ENCODE data around the gene CAPN12.
A peak's percentile ranks its signal among the peaks of the same experiment; 100 is the strongest.
"Not testable (repeated sequence)": the region's sequence is repeated elsewhere in the genome, so short reads cannot be mapped to it uniquely, and the experiment has no call there.

The CAPN12 gene

DNA sequence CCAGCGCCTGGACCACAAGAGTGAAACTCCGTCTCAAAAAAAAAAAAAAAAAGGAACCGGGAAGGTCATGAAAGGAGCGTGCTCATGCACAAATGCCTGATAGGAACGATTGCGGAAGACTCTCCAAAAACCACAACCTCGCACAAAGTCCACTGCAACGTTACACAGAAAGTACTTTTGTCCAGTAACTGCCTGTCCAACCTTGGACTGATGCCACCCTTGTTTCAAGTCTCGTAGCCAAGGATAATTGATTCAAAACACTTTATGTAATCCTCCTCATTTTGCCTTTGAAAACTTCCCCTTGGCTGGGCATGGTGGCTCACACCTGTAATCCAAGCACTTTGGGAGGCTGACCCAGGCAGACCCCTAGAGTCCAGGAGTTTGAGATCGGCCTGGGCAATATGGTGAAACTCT, 15.3 kb upstream of the CAPN12 start:
- peak overlapping the region; percentile 45 for H3K27ac Mint-ChIP-seq
- H3K27me3 Mint-ChIP-seq, result no peaks in the 10 kb centered on the region
- H3K4me3 Mint-ChIP-seq, result no peak overlapping the region
- intact Hi-C loops (cut with micrococcal nuclease), result no loop called here
- peaks cover 18% of the 10 kb centered on the region for H3K4me1 Mint-ChIP-seq (ENCODE audit: low read depth)
- no peaks in the 10 kb centered on the region for H3K9me3 Mint-ChIP-seq
- no peaks in the 10 kb centered on the region for H3K36me3 Mint-ChIP-seq (ENCODE audit: low read depth)

DNA sequence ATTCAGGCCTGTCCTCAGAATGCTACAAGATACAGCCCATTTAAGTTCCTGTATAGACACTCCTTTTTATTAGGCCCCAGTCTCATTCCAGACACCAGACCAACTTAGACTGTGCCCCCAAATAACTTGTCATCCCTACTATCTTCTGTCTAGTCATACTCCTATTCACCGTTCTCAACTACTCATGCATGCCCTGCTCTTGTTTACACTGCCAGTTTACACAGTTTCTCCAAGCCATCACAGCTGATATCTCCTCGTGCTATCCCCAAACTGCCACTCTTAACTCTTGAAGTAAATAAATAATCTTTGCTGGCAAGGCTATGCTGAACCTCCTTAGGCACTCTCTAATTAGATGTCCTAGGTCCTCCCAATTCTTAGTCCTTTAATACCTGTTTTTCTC, 9.9 kb upstream of the CAPN12 start:
- intact Hi-C loops (cut with micrococcal nuclease); H3K36me3 Mint-ChIP-seq (ENCODE audit: low read depth): not testable (repeated sequence)

DNA sequence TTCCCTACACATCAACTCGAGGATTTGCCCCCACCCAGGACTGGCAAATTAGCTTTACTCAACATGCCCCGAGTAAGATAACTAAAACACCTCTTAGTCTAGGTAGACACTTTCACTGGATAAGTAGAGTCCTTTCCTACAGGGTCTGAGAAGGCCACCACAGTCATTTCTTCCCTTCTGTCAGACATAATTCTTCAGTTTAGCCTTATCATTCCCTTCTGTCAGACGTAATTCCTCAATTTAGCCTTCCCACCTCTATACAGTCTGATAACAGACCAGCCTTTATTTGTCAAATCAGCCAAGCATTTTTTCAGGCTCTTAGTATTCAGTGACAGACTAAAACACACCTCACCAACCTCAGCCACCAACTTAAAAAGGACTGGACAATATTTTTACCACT, 9.5 kb upstream of the CAPN12 start:
- intact Hi-C loops (cut with micrococcal nuclease); H3K36me3 Mint-ChIP-seq (ENCODE audit: low read depth); H3K4me1 Mint-ChIP-seq (ENCODE audit: low read depth); H3K4me3 Mint-ChIP-seq; H3K9me3 Mint-ChIP-seq; H3K27ac Mint-ChIP-seq: not testable (repeated sequence)
- peaks cover 16% of the 10 kb centered on the region for H3K27me3 Mint-ChIP-seq

More for the DNA sequence above, 9.9 kb upstream of the CAPN12 start:
- H3K27me3 Mint-ChIP-seq, result peaks cover 16% of the 10 kb centered on the region
- H3K4me3 Mint-ChIP-seq; H3K4me1 Mint-ChIP-seq (ENCODE audit: low read depth); H3K9me3 Mint-ChIP-seq; H3K27ac Mint-ChIP-seq: not testable (repeated sequence)

DNA sequence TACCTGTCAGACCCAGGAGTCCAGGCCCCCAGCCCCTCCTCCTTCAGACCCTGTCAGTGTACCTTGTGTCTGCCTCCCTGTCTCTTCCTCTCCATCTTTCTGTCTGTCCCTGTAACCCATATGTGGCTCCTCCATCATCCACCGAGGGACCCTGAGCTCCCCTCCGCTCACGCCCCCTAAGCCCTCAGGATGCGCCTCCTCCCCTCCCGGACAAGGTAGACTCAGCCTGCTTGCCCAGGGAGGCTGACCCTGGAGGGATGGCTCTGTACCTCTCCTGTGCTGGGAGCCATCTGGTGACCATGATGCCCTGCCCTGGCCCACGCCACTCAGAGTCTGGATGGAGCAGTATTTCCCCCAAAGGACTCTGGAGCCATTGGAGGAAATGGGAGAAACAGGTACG, 1.0 kb upstream of the CAPN12 start:
- H3K4me1 Mint-ChIP-seq (ENCODE audit: low read depth), result no peaks in the 10 kb centered on the region

DNA sequence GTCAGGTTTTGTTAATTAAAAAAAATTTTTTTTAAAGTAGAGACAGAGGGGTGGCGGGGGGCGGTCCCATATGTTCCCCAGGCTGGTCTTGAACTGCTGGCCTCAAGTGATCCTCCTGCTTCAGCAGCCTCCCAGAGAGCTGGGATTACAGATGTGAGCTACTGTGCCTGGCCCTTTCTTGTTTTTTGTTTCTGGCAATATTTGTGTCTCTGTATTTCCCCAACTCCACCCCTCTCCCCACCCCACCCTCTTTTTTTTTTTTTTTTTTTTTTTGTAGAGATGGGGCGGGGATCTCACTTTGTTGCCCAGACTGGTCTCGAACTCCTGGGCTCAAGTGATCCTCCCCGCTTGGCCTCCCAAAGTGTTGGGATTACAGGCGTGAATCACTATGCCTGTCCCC, 600 bp upstream of the CAPN12 start:
- no peak overlapping the region for H3K27ac Mint-ChIP-seq
- H3K36me3 Mint-ChIP-seq (ENCODE audit: low read depth), result no peaks in the 10 kb centered on the region
- peaks cover 20% of the 10 kb centered on the region for H3K27me3 Mint-ChIP-seq
- H3K4me1 Mint-ChIP-seq (ENCODE audit: low read depth), result no peaks in the 10 kb centered on the region
- no peak overlapping the region for H3K4me3 Mint-ChIP-seq
- H3K9me3 Mint-ChIP-seq, result no peaks in the 10 kb centered on the region
- intact Hi-C loops (cut with micrococcal nuclease), result no loop called here

More for the DNA sequence above, 1.0 kb upstream of the CAPN12 start:
- H3K27ac Mint-ChIP-seq, result no peak overlapping the region
- H3K4me3 Mint-ChIP-seq, result no peak overlapping the region
- H3K36me3 Mint-ChIP-seq (ENCODE audit: low read depth), result no peaks in the 10 kb centered on the region
- no peaks in the 10 kb centered on the region for H3K9me3 Mint-ChIP-seq
- H3K27me3 Mint-ChIP-seq, result peaks cover 23% of the 10 kb centered on the region
- intact Hi-C loops (cut with micrococcal nuclease), result no loop called here

DNA sequence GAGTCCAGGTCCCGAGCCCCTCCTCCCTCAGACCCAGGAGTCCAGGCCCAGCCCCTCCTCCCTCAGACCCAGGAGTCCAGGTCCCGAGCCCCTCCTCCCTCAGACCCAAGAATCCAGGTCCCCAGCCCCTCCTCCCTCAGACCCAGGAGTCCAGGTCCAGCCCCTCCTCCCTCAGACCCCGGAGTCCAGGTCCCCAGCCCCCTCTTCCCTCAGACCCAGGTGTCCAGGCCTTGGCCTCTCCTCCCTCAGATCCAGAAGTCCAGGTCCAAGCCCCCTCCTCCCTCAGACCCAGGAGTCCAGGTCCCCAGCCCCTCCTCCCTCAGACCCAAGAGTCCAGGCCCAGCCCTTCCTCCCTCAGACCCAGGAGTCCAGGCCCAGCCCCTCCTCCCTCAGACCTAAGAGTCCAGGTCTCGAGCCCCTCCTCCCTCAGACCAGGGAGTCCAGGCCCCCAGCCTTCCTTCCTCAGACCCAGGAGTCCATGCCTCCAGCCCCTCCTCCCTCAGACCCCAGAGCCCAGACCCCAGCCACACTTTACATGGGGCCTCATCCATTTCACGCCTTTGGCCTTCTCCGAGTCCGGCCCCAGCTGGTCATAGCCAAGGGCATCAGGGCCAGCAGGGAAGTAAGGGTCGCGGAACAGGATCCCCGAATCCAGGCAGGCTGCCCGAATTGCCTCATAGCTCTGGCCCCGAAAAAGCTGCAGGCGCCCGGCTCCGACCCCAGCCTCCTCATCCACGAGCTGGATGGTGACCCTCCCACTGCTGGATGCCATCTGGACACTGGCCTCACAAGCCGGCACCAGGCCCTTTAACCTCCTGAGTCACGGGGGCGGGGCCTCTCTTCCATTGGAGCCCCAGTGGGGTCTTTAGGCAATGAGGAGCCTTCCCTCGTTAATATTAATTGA, 628 bp downstream of the CAPN12 start:
- no peaks in the 10 kb centered on the region for H3K9me3 Mint-ChIP-seq
- H3K4me1 Mint-ChIP-seq (ENCODE audit: low read depth), result peaks cover 8% of the 10 kb centered on the region
- intact Hi-C loops (cut with micrococcal nuclease), result no loop called here
- H3K36me3 Mint-ChIP-seq (ENCODE audit: low read depth), result no peaks in the 10 kb centered on the region
- H3K27ac Mint-ChIP-seq, result no peak overlapping the region
- no peak overlapping the region for H3K4me3 Mint-ChIP-seq
- H3K27me3 Mint-ChIP-seq, result peaks cover 18% of the 10 kb centered on the region

DNA sequence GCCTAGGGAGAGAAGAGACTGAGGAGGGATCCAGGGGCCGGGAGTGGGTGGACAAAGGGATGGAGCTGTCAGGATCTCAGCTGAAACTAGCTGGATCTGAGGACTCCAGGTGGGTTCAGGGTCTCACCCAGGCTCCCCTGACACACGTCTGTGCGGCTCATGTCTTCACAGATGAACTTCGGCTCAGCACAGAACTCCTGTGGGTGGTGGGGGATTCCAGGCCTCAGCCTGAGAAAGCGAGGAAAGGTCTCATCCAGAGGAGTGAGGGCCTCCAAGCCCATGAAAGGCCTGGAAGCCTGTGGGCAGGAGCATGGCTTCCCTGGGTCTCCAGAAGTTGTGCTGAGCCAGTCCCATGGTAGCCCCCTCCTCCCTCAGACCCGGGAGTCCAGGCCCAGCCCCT, 1.4 kb downstream of the CAPN12 start:
- peaks cover 9% of the 10 kb centered on the region for H3K4me1 Mint-ChIP-seq (ENCODE audit: low read depth)
- H3K9me3 Mint-ChIP-seq, result no peaks in the 10 kb centered on the region
- H3K4me3 Mint-ChIP-seq, result no peak overlapping the region
- H3K27ac Mint-ChIP-seq, result no peak overlapping the region
- intact Hi-C loops (cut with micrococcal nuclease), result no loop called here
- H3K27me3 Mint-ChIP-seq, result peaks cover 26% of the 10 kb centered on the region
- H3K36me3 Mint-ChIP-seq (ENCODE audit: low read depth), result no peaks in the 10 kb centered on the region

DNA sequence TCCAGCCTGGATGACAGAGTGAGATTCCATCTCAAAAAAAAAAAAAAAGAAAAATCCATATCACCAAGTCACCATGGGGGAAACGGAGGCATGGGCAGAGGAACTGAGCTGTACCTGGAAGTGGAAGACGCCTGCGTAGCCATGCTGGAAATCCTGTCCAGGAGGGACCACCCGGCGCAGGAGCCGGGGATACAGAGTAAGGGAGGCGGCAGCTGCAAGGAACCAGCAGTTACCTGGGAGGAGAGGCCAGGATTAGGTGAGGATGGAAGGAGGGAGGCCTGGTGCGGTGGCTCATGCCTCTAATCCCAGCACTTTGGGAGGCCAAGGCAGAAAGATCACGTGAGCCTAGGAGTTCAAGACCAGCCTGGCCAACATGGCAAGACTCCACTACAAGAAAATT, 2.0 kb downstream of the CAPN12 start:
- Mint-ChIP-seq H3K27ac (no peak overlapping the region), H3K4me3 (no peak overlapping the region), H3K27me3 (peaks cover 32% of the 10 kb centered on the region), H3K36me3 (ENCODE audit: low read depth) (no peaks in the 10 kb centered on the region), H3K4me1 (ENCODE audit: low read depth) (peaks cover 15% of the 10 kb centered on the region), H3K9me3 (no peaks in the 10 kb centered on the region)
- intact Hi-C loops (cut with micrococcal nuclease), result no loop called here

DNA sequence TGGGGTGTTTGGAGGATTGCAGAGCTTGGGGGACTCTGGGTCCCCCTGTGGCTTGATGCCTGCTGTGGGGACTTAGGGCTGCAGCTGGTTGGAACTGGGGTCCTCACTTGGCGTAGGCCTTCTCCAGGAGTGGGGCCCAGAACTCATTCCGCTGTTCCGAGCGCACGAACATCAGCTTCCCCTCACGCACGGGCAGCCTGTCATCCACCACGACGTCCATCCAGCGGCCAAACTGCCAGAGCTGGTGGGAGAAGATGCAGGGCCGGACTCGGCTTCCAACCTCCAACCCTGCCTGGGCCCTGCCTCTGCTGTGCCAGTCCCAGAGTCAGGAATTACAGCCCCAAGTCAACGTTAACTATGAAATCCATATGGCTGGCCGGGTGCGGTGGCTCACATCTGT, 2.6 kb downstream of the CAPN12 start:
- Mint-ChIP-seq H3K4me1 (ENCODE audit: low read depth) (peaks cover 19% of the 10 kb centered on the region), H3K27ac (no peak overlapping the region), H3K27me3 (peaks cover 35% of the 10 kb centered on the region), H3K36me3 (ENCODE audit: low read depth) (no peaks in the 10 kb centered on the region), H3K4me3 (no peak overlapping the region), H3K9me3 (no peaks in the 10 kb centered on the region)
- intact Hi-C loops (cut with micrococcal nuclease), result no loop called here

DNA sequence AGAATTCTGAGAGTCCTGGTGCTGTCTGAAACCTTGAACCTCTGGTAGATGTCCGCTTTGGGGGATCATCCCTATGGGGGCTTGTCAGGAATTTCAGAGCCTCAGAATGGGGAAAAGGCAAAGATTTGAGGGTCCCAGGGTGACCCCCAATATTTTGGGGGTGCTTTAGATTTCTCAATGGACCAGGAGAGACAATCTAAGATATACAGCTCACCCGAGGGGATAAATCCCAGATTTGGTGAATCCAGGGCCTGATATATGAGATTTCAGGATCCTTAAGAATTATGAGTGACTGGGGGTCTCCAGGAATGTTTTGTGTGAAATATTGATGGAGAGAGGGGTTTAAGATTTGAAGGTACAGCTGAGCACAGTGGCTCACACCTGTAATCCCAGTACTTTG, 3.3 kb downstream of the CAPN12 start:
- H3K4me3 Mint-ChIP-seq, result no peak overlapping the region
- peaks cover 37% of the 10 kb centered on the region for H3K27me3 Mint-ChIP-seq
- H3K27ac Mint-ChIP-seq, result no peak overlapping the region
- H3K9me3 Mint-ChIP-seq, result no peaks in the 10 kb centered on the region
- no peaks in the 10 kb centered on the region for H3K36me3 Mint-ChIP-seq (ENCODE audit: low read depth)
- H3K4me1 Mint-ChIP-seq (ENCODE audit: low read depth), result peaks cover 23% of the 10 kb centered on the region
- intact Hi-C loops (cut with micrococcal nuclease), result no loop called here

DNA sequence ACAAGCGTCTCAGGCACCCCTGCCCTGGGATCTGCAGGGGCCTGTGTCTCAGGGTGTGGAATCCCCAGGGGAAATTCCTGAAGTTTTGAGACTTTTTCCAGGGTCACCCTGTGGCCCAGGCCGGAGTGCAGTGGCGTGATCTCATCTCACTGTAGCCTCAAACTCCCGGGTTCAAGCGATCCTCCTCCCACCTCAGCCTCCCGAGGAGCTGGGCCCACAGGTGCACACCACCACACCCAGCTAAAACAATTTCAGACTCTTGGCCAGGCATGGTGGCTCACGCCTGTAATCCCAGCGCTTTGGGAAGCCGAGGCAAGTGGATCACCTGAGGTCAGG, 4.0 kb downstream of the CAPN12 start:
- H3K27me3 Mint-ChIP-seq, result peaks cover 32% of the 10 kb centered on the region
- intact Hi-C loops (cut with micrococcal nuclease), result no loop called here
- H3K4me3 Mint-ChIP-seq, result no peak overlapping the region
- peaks cover 26% of the 10 kb centered on the region for H3K4me1 Mint-ChIP-seq (ENCODE audit: low read depth)
- H3K36me3 Mint-ChIP-seq (ENCODE audit: low read depth), result no peaks in the 10 kb centered on the region
- H3K27ac Mint-ChIP-seq, result no peak overlapping the region
- H3K9me3 Mint-ChIP-seq, result no peaks in the 10 kb centered on the region

DNA sequence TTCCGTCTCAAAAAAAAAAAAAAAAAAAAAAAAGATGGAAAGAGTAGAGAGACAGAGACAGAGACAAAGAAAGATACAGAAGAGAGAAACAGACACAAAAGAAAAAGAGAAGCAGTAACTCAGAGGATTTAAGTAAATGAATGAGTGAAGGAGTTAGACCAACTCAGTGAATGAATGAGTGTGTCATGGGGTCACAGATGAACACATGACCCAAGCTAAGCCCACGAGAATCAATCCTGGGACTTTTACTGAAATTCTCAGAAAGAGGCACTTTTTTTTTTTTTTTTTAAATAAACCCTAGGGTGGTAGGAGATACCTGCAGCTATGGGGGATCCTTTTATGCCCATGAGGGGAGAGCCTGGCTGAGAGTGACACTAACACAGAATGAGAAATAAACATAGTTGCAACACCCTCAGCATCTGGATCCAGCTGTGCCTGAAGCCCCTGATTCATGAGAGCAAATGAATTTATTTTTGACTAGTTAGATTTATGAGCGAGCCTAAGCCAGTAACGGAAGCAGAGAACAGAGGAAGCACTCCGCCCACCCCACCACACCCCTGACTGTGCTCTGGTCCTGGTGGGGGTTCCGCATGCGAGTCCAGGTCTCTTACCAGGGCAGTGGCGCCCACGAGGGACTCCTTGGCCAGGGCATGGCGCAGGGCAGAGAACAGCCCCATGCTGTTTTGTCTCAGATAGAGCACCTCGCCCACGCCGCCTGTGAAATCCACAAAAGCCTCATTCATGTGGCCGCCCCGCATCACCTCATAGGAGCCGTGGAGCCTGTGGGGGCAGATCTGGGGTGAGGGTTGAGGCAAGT, 4.6 kb downstream of the CAPN12 start:
- Mint-ChIP-seq H3K4me3 (no peak overlapping the region), H3K9me3 (no peaks in the 10 kb centered on the region), H3K27me3 (peaks cover 31% of the 10 kb centered on the region), H3K36me3 (ENCODE audit: low read depth) (no peaks in the 10 kb centered on the region), H3K27ac (peak overlapping the region; percentile 12), H3K4me1 (ENCODE audit: low read depth) (peaks cover 32% of the 10 kb centered on the region)
- intact Hi-C loops (cut with micrococcal nuclease), result loop anchor here (10.0 kb wide), 1 partner anchor 105 kb away; the partner anchor contains the start of gene HNRNPL

DNA sequence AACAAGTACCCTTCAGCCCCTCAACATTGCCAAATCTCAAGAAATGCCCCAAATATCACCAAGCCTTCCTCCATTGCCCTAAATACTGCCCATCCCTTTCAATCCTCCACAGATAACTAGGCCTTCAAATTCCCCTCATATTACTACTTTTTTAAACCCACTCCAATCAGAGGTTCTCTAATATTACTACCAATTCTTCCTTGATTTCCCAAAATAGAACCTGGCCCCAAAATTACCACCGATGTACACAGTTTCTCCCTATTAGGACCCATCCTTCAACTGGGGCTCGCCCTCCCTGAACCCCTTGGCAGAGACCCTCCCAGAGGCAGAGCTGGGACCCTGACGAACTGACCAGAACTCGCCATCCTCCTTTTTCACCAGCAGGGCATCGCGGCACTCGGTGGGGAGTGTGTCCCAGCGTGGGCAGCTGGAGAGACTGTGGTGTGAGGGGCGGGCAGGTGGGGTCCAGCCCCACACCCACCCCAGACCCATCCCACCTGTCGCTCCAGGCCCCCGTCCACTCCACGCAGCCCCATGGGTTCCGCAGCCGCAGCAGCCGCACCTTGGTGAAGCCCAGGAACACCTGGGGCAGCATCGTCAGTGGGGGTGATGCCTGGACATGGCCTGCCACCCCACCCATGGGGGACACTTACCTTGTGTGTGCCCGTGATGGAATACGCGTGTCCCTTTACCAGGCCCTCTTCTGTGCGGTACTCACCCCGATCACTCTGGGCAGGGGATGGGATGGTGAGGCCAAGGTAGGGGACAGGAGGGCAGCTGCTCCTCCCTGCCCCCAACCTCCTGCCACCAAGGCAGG, 6.1 kb downstream of the CAPN12 start:
- peaks cover 47% of the 10 kb centered on the region for H3K4me1 Mint-ChIP-seq (ENCODE audit: low read depth)
- intact Hi-C loops (cut with micrococcal nuclease), result loop anchor here (10.0 kb wide), 1 partner anchor 107 kb away; the partner anchor contains the start of gene HNRNPL

More for the DNA sequence above, 6.1 kb downstream of the CAPN12 start:
- no peaks in the 10 kb centered on the region for H3K36me3 Mint-ChIP-seq (ENCODE audit: low read depth)
- H3K27me3 Mint-ChIP-seq, result peaks cover 25% of the 10 kb centered on the region
- no peaks in the 10 kb centered on the region for H3K9me3 Mint-ChIP-seq
- no peak overlapping the region for H3K4me3 Mint-ChIP-seq
- no peak overlapping the region for H3K27ac Mint-ChIP-seq

Data from dendritic cell treated with granulocyte-macrophage colony-stimulating factor and Interleukin-4, amounts not matched to agents 40 ng/mL and 50 ng/mL, for 4 days (primary cell).